ENCODE results near the gene PRKCB.

DNA sequence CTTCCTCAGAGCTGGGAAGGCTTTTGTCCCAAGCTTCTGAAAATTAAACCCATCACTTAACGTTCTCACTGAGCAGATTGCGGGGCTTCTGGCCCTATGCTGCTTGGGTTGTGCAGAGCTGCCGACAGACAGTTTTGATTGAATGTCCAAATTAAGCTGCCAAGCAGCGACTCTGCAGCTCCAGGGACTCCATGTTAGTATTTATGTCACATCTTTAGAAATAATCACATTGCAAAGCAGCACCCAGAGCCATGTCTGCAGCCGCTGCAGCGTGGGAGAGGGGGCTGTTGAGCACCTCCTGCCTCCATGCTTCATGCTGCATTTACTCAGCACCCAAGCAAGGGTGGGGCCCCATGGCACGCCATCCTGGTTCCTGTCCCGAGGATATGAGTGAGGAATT, 242.2 kb downstream of the PRKCB start:
- TF ChIP-seq POLR2A (IDR thresholded peaks at IDR 0.05; ENCODE audit: low read depth, low read length) (no peak), TAF1 (IDR thresholded peaks at IDR 0.05; ENCODE audit: borderline replicate concordance, low read depth, low read length) (no peak)
